HL-60 (cell line): Measurements from ENCODE around the gene PEX6.

Experiments used
- DNase-seq, 2 experiments: peaks; one replicate each; pipeline ENCODE4 v3.0.0-alpha.2; 2010 to 2020; ENCODE audit warnings: low read depth in 1 of 2, low spot score in 1 of 2
- H3K27ac ChIP-seq: fragments of 250-450 bp; sonication (Bioruptor Pico); replicated peaks from 2 replicates; pipeline ENCODE4 v1.5.1; 2020; ENCODE audit warnings: mild to moderate bottlenecking, moderate library complexity
- H3K27me3 ChIP-seq: fragments of 250-450 bp; sonication (Bioruptor Pico); 2 replicates; pipeline ENCODE4 v1.5.1; 2021; ENCODE audit warnings: mild to moderate bottlenecking, moderate library complexity; ENCODE audit not compliant: insufficient read depth, poor library complexity, severe bottlenecking
- H3K4me3 ChIP-seq: replicated peaks from 2 replicates; pipeline ENCODE4 v1.5.1; 2011; ENCODE audit warnings: mild to moderate bottlenecking, control low read depth, low read length; ENCODE audit not compliant: insufficient read depth
- CTCF ChIP-seq: IDR thresholded peaks from one replicate; pipeline ENCODE4 v1.5.1; 2011; ENCODE audit warnings: low read length, control low read depth, inconsistent platforms; ENCODE audit not compliant: insufficient read depth
- GABPA ChIP-seq: IDR thresholded peaks from 2 replicates; pipeline ENCODE4 v1.6.1; 2012; ENCODE audit warnings: low read depth
- POLR2AphosphoS5 ChIP-seq: IDR thresholded peaks from 2 replicates; pipeline ENCODE4 v1.6.1; 2012; ENCODE audit warnings: low read depth
- REST ChIP-seq: IDR thresholded peaks from 2 replicates; pipeline ENCODE4 v1.6.1; 2012; ENCODE audit warnings: low read depth; ENCODE audit not compliant: insufficient replicate concordance
- SPI1 ChIP-seq: IDR thresholded peaks from 2 replicates; pipeline ENCODE4 v1.6.1; 2012; ENCODE audit warnings: low read depth, mild to moderate bottlenecking, borderline replicate concordance

PEX6 gene

GRCh38 chr6:43021270-43022047 is 42.5 kb upstream of the PEX6 start, which contains the start of gene RRP36:
TSS of gene RRP36 (plus strand) at chr6:43021623. CDS start at chr6:43021655, 32 bp downstream.
- Histone ChIP-seq H3K27me3 (no peaks in the 10 kb centered on the region), H3K27ac (peak within 1 kb of the TSS; percentile 85), H3K4me3 (peak within 1 kb of the TSS; percentile 79)
- TF ChIP-seq CTCF (no peak), GABPA (peak; percentile 80), REST (no peak), POLR2AphosphoS5 (peak; percentile 81), SPI1 (peak; percentile 23; the same call in 1 of the 2 replicates)
- peak; percentile 70 to 83 for DNase-seq

GRCh38 chr6:43020847-43021246 is 41.9 kb upstream of the PEX6 start:
- DNase-seq: no peak
- Histone ChIP-seq H3K4me3 (peak overlapping the region; percentile 79), H3K27me3 (no peaks in the 10 kb centered on the region), H3K27ac (peak overlapping the region; percentile 85)
- TF ChIP-seq POLR2AphosphoS5 (no peak), SPI1 (no peak), CTCF (no peak), GABPA (no peak), REST (no peak)

GRCh38 chr6:43020052-43020705 is 41.2 kb upstream of the PEX6 start:
- DNase-seq: no peak
- no peak overlapping the region for H3K4me3 ChIP-seq
- no peak overlapping the region for H3K27ac ChIP-seq
- TF ChIP-seq CTCF: no peak
- TF ChIP-seq SPI1: no peak
- no peak for TF ChIP-seq POLR2AphosphoS5
- TF ChIP-seq REST: no peak
- TF ChIP-seq GABPA: no peak
- no peaks in the 10 kb centered on the region for H3K27me3 ChIP-seq
